Lung (tissue), 12 donors: ENCODE measurements around the gene ERGIC1. TPM values are rescaled to one million over a fixed set of nuclear protein-coding genes. Genes with fewer than 3 reads are reported as not detected.

Source experiments
- ATAC-seq: fragments of 200-7000 bp; cut with Tn5 transposase; one replicate; pipeline ENCODE4 v1.9.1; 2020; ENCODE audit warnings: moderate number of reproducible peaks; ENCODE audit not compliant: insufficient read depth, low FRiP score
- DNase-seq, 3 donors: peaks; one replicate each; pipeline ENCODE4 v3.0.0-alpha.2; 2013 to 2017
- H3K27ac ChIP-seq, 2 donors: one replicate each; pipeline ENCODE4 v1.5.1; 2013; ENCODE audit warnings: mild to moderate bottlenecking in 2 of 2, moderate library complexity in 2 of 2, control low read depth in 1 of 2, inconsistent platforms in 1 of 2, low read depth in 1 of 2, low read length in 1 of 2
- H3K27me3 ChIP-seq, 3 donors: one replicate each; pipeline ENCODE4 v1.5.1; 2013; ENCODE audit warnings: low read length in 2 of 3; ENCODE audit not compliant: control insufficient read depth in 3 of 3, insufficient read depth in 3 of 3
- H3K36me3 ChIP-seq, 4 donors: one replicate each; pipeline ENCODE4 v1.5.1; 2013; ENCODE audit warnings: low read length in 4 of 4, mild to moderate bottlenecking in 1 of 4, moderate library complexity in 1 of 4; ENCODE audit not compliant: control insufficient read depth in 4 of 4, insufficient read depth in 4 of 4
- H3K4me1 ChIP-seq, 5 donors: one replicate each; pipeline ENCODE4 v1.5.1; 2013; ENCODE audit warnings: low read length in 5 of 5, mild to moderate bottlenecking in 2 of 5, moderate library complexity in 1 of 5; ENCODE audit not compliant: control insufficient read depth in 5 of 5, insufficient read depth in 5 of 5
- H3K4me3 ChIP-seq: one replicate; pipeline ENCODE4 v1.5.1; 2013; ENCODE audit warnings: mild to moderate bottlenecking, control low read depth, moderate library complexity
- H3K9ac ChIP-seq, 2 donors: one replicate each; pipeline ENCODE4 v1.5.1; 2013; ENCODE audit warnings: low read length in 2 of 2, control low read depth in 1 of 2; ENCODE audit not compliant: insufficient read depth in 1 of 2
- H3K9me3 ChIP-seq, 4 donors: one replicate each; pipeline ENCODE4 v1.5.1; 2013; ENCODE audit warnings: low read length in 3 of 4, mild to moderate bottlenecking in 1 of 4, moderate library complexity in 1 of 4; ENCODE audit not compliant: control insufficient read depth in 4 of 4, insufficient read depth in 3 of 4
- WGBS, 2 donors: extraction: QIAGEN DNeasy Blood & Tissue Kit; methylation state at CpG; one replicate each; pipeline ENCODE4 v1.1.7; 2013; 5-methylcytosine and 5-hydroxymethylcytosine counted together
- polyA plus RNA-seq, 2 donors: library from polyadenylated mRNA; stranded (reverse); fragments of 200-250 nt; gene quantifications; one replicate each; pipeline ENCODE4 v1.2.1, GENCODE V29; 2013
- total RNA-seq, 2 donors: library from RNA; depleted of rRNA in 1 of 2; stranded (reverse); fragments of >200 nt in 1 of 2; gene quantifications; one replicate each; pipeline ENCODE4 v1.2.1, GENCODE V29; 2014 to 2021
- TF ChIP-seq, protein P1 (sequence below): IDR thresholded peaks from 2 replicates; pipeline ENCODE4 v1.5.1; 2012; ENCODE audit warnings: mild to moderate bottlenecking; ENCODE audit errors: control extremely low read depth, extremely low read depth
- donor health status: control.
- donor health status: control.
- donor health status: Bipolar disorder and iron deficiency.
- donor health status: healthy.
- donor health status: DM: yes; HTN: yes; CAD: no.

Gene ERGIC1
- total and polyA plus RNA-seq, 4 donors = 62.2 to 215 (median 163) TPM

DNA sequence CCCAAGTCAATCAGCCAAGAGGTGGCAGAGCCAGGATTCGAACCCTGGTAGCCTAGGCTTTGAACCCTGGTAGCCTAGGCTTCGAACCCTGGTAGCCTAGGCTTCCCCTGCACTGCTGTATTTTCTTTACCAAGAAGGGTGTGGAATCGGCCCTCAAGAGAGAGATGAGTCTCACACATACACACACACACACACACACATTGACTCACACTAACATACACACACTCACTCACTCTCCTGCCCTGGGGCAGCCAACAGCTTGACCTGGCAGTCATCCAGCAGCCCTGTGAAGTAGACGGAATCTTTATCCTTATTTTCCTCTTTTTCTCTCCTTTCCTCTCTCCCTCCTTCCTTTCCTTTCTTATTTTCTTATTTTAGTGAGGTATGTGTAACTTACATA lies 69.7 kb downstream of the ERGIC1 start:
- WGBS, 2 donors = 51 to 69% methylated on average over 4 of the region's 4 CpGs
- Histone ChIP-seq H3K4me1 (peaks cover 5 to 36% (median 26%) of the 10 kb centered on the region in 5 donors), H3K4me3 (no peak overlapping the region), H3K27ac (peak overlapping the region; percentile 24 to 95), H3K36me3 (peaks cover 0 to 7% (median 3%) of the 10 kb centered on the region in 4 donors), H3K27me3 (no peaks in the 10 kb centered on the region), H3K9me3 (no peaks in the 10 kb centered on the region), H3K9ac (peak overlapping the region in 1 of 2 donors; percentile 8)
- ATAC-seq (no peak), DNase-seq (peak; percentile 47 to 78 (median 64))
- TF ChIP-seq, protein P1, sequence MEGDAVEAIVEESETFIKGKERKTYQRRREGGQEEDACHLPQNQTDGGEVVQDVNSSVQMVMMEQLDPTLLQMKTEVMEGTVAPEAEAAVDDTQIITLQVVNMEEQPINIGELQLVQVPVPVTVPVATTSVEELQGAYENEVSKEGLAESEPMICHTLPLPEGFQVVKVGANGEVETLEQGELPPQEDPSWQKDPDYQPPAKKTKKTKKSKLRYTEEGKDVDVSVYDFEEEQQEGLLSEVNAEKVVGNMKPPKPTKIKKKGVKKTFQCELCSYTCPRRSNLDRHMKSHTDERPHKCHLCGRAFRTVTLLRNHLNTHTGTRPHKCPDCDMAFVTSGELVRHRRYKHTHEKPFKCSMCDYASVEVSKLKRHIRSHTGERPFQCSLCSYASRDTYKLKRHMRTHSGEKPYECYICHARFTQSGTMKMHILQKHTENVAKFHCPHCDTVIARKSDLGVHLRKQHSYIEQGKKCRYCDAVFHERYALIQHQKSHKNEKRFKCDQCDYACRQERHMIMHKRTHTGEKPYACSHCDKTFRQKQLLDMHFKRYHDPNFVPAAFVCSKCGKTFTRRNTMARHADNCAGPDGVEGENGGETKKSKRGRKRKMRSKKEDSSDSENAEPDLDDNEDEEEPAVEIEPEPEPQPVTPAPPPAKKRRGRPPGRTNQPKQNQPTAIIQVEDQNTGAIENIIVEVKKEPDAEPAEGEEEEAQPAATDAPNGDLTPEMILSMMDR = no peak

DNA sequence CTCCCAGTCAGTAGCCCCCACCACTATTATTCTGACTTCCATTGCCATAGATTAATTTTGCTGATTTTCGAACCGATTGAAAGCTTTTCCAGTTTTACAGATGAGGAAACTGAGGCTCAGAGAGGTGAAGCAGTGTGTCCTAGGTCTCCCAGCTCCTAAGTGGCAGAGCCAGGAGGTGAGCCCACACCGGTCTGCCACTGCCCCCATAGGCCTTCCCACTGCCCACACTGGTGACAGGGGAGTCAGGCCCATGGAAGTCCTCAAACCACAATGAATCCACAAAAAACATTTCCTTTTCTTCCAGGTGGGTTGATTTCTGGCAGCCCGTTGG lies 70.2 kb downstream of the ERGIC1 start:
- DNase-seq = no peak
- peaks cover 0 to 4% (median 3%) of the 10 kb centered on the region in 4 donors for H3K36me3 ChIP-seq
- H3K9me3 ChIP-seq = no peaks in the 10 kb centered on the region
- no peaks in the 10 kb centered on the region for H3K27me3 ChIP-seq
- H3K27ac ChIP-seq = peak overlapping the region; percentile 85 to 96
- no peak for ATAC-seq
- 66 to 69% methylated on average over 4 of the region's 4 CpGs for WGBS, 2 donors
- peak overlapping the region in 1 of 2 donors; percentile 9 for H3K9ac ChIP-seq
- no peak overlapping the region for H3K4me3 ChIP-seq
- H3K4me1 ChIP-seq = peaks cover 5 to 36% (median 26%) of the 10 kb centered on the region in 5 donors
- TF ChIP-seq, protein P1 = no peak

DNA sequence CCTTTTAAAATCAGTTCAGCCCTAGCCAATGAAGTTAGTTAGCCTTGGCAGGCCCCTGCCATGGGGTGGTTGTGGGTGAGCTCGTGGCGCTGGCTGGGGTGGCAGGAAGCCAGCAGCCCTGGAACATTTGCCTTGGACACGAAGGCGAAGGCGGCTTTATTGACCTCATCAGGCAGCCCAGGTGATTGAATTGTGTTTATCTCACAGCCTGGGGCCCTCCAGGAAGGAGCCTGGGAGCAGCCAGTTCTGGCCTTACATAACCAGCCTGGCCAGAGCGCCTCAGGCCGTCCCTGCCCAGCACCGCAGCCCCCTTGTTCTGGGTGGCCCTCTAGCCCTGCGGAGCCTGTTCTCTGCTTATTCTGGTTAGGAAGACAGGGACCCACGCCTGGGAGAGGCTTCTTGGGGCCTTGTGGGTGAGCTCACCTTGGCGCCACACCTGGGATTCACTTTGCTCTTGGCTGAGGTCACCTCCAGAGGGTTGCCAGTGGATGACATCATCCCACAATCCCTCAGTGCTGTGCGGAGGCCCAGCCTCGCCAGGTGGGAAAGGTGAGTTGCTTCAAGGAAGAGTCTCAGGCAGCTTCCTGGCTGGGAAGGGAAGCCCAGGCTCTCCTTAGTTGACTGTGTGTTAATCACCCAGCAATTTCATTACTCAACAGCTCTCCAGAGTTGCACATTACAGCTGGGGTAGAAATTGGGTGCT lies 70.7 kb downstream of the ERGIC1 start:
- no peak overlapping the region for H3K9ac ChIP-seq
- H3K27ac ChIP-seq = peak overlapping the region; percentile 85 to 96
- TF ChIP-seq, protein P1 = no peak
- ATAC-seq = peak; percentile 73
- H3K9me3 ChIP-seq = no peaks in the 10 kb centered on the region
- H3K36me3 ChIP-seq = peaks cover 0 to 4% (median 1%) of the 10 kb centered on the region in 4 donors
- H3K4me3 ChIP-seq = no peak overlapping the region
- WGBS, 2 donors = 53 to 74% methylated on average over 13 of the region's 13 CpGs
- peak; percentile 56 to 67 (median 65) for DNase-seq
- peaks cover 5 to 36% (median 26%) of the 10 kb centered on the region in 5 donors for H3K4me1 ChIP-seq
- no peaks in the 10 kb centered on the region for H3K27me3 ChIP-seq
